ENCODE results near the gene GAB4. TPM values are rescaled to one million over a fixed set of nuclear protein-coding genes. Genes with fewer than 3 reads are reported as not detected.

Gene GAB4
- total RNA-seq, 1 experiment from 2014 or later: not detected

DNA sequence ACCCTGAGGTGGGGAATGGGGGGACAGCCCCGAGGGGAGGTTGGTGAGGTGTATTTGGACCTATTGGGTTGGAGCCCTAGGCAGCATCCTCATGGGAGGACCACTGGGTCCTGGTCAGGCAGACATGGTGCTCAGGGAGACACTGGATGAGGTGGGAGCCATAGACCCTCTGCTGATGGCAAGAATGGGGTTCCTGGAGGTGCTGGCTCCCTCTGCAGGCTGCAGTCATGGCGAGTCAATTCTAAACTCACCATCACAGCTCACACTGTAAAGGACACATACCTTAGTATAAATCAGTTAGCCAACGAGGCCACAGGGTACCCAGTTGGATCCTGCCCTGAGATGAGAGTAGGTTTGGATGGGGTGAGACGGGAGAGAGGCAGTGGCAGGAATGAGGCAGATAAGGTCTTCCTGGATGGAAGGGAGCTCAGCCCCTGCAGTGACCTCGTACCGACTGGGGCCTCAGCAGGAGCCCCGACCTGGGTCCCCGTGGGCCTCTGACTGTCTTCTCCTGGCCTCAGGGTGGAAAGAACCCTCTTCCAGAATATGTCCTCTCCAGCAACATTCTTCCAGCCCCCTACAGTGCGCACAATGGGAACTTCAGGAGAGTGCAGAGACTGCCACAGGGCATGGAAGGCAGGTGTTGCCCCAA, 1.7 kb upstream of the GAB4 start:
- no TSS peak for BruUV-seq (replicated peaks)
- ChIA-PET CTCF (interaction anchor here (0.6 kb wide), 1 partner anchor 114 kb away, joined by 6 read pairs; no protein-coding TSS in a partner anchor), POLR2A (no interaction called here)
- Histone ChIP-seq H3K9me3 (no peaks in the 10 kb centered on the region), H3K27me3 (replicated peaks; ENCODE audit: control insufficient read depth, insufficient read depth, low read length) (no peaks in the 10 kb centered on the region), H3K4me3 (ENCODE audit: low read depth, low read length) (no peak overlapping the region), H3K4me1 (no peaks in the 10 kb centered on the region), H3K36me3 (ENCODE audit: control insufficient read depth, insufficient read depth, low read length) (no peaks in the 10 kb centered on the region)
- intact Hi-C loops (cut with micrococcal nuclease; ENCODE audit: unreplicated experiment): no loop called here
- no peak for DNase-seq
- Mint-ChIP-seq H3K4me1 (ENCODE audit: low read depth, unreplicated experiment) (no peaks in the 10 kb centered on the region), H3K27me3 (ENCODE audit: insufficient read depth, unreplicated experiment) (peaks cover 10% of the 10 kb centered on the region), H3K27ac (ENCODE audit: unreplicated experiment) (no peak overlapping the region), H3K4me3 (ENCODE audit: unreplicated experiment) (no peak overlapping the region), H3K9me3 (ENCODE audit: unreplicated experiment) (no peaks in the 10 kb centered on the region), H3K36me3 (ENCODE audit: insufficient read depth, unreplicated experiment) (no peaks in the 10 kb centered on the region)
- TF ChIP-seq, protein P1, sequence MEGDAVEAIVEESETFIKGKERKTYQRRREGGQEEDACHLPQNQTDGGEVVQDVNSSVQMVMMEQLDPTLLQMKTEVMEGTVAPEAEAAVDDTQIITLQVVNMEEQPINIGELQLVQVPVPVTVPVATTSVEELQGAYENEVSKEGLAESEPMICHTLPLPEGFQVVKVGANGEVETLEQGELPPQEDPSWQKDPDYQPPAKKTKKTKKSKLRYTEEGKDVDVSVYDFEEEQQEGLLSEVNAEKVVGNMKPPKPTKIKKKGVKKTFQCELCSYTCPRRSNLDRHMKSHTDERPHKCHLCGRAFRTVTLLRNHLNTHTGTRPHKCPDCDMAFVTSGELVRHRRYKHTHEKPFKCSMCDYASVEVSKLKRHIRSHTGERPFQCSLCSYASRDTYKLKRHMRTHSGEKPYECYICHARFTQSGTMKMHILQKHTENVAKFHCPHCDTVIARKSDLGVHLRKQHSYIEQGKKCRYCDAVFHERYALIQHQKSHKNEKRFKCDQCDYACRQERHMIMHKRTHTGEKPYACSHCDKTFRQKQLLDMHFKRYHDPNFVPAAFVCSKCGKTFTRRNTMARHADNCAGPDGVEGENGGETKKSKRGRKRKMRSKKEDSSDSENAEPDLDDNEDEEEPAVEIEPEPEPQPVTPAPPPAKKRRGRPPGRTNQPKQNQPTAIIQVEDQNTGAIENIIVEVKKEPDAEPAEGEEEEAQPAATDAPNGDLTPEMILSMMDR (IDR thresholded peaks at IDR 0.05; ENCODE audit: insufficient read depth in 1 of 2, low read depth in 1 of 2, low read length in 1 of 2, severe bottlenecking in 1 of 2, unreplicated experiment in 1 of 2): no peak

DNA sequence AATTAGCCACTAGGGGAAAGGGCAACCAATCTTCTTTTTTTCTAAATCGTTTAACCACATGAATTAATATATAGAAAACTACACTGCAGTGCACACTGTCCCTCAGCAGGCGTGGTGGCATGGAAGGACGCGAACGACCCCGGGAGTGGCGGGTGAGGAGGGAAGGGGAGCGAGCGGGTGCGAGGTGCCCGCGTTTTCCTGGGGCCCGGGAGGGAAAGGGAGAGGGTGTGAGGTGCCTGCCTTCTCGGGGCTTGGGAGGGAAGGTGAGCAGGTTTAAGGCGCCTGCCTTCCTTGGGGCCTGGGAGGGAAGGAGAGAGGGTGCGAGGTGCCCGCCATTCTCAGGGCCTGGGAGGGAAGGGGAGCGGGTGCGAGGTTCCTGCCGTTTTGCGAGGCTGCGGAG, 765 bp downstream of the GAB4 start:
- peaks cover 18% of the 10 kb centered on the region for H3K27me3 Mint-ChIP-seq (ENCODE audit: insufficient read depth, unreplicated experiment)
- no peaks in the 10 kb centered on the region for H3K36me3 Mint-ChIP-seq (ENCODE audit: insufficient read depth, unreplicated experiment)
- BruUV-seq (replicated peaks): no TSS peak
- H3K36me3 ChIP-seq (ENCODE audit: control insufficient read depth, insufficient read depth, low read length): no peaks in the 10 kb centered on the region
- ChIA-PET POLR2A (no interaction called here), CTCF (no interaction called here)
- no peaks in the 10 kb centered on the region for H3K27me3 ChIP-seq (replicated peaks; ENCODE audit: control insufficient read depth, insufficient read depth, low read length)
- intact Hi-C loops (cut with micrococcal nuclease; ENCODE audit: unreplicated experiment): no loop called here
- H3K9me3 ChIP-seq: no peaks in the 10 kb centered on the region; the same call in 1 of the 2 replicates
- H3K4me1 ChIP-seq: no peaks in the 10 kb centered on the region
- no peak for DNase-seq
- H3K27ac Mint-ChIP-seq (ENCODE audit: unreplicated experiment): no peak overlapping the region
- H3K4me3 ChIP-seq (ENCODE audit: low read depth, low read length): no peak overlapping the region
- no peaks in the 10 kb centered on the region for H3K4me1 Mint-ChIP-seq (ENCODE audit: low read depth, unreplicated experiment)
- TF ChIP-seq, protein P1 (IDR thresholded peaks at IDR 0.05; ENCODE audit: insufficient read depth in 1 of 2, low read depth in 1 of 2, low read length in 1 of 2, severe bottlenecking in 1 of 2, unreplicated experiment in 1 of 2): no peak
- peaks cover 11% of the 10 kb centered on the region for H3K9me3 Mint-ChIP-seq (ENCODE audit: unreplicated experiment)
- no peak overlapping the region for H3K4me3 Mint-ChIP-seq (ENCODE audit: unreplicated experiment)

DNA sequence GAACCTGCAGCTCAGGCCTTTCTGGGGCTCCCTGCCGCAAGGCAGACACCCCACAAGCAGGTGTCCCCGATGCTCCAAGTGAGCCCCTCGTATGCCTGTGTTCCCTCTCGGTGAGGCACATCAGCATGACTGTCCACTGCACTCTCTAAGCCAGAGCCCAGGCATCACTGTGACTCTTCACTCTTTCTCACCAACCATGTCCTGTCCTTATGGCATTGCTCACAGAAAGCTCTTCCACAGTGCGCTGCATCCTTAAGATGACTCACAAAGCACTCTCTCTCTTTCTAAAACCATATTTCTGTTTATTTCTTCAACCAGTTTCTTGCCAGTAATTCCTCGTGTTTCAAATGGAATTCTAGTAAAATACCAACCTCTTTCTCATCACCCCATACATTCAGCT, 18.1 kb downstream of the GAB4 start:
- POLR2A ChIA-PET: no interaction called here
- Mint-ChIP-seq H3K27ac (ENCODE audit: unreplicated experiment) (no peak overlapping the region), H3K4me3 (ENCODE audit: unreplicated experiment) (no peak overlapping the region), H3K9me3 (ENCODE audit: unreplicated experiment) (no peaks in the 10 kb centered on the region), H3K27me3 (ENCODE audit: insufficient read depth, unreplicated experiment) (peaks cover 10% of the 10 kb centered on the region), H3K36me3 (ENCODE audit: insufficient read depth, unreplicated experiment) (no peaks in the 10 kb centered on the region), H3K4me1 (ENCODE audit: low read depth, unreplicated experiment) (no peaks in the 10 kb centered on the region)
- Histone ChIP-seq H3K36me3 (ENCODE audit: control insufficient read depth, insufficient read depth, low read length) (no peaks in the 10 kb centered on the region), H3K4me3 (ENCODE audit: low read depth, low read length) (no peak overlapping the region), H3K4me1 (no peaks in the 10 kb centered on the region), H3K27me3 (replicated peaks; ENCODE audit: control insufficient read depth, insufficient read depth, low read length) (no peaks in the 10 kb centered on the region), H3K9me3 (no peaks in the 10 kb centered on the region)
- no peak for DNase-seq
- intact Hi-C loops (cut with micrococcal nuclease; ENCODE audit: unreplicated experiment): no loop called here
- TF ChIP-seq, protein P1 (IDR thresholded peaks at IDR 0.05; ENCODE audit: insufficient read depth in 1 of 2, low read depth in 1 of 2, low read length in 1 of 2, severe bottlenecking in 1 of 2, unreplicated experiment in 1 of 2): no peak
- CTCF ChIA-PET: no interaction called here
- no TSS peak for BruUV-seq (replicated peaks)

Data from Caco-2 (cell line).